GF-D8 (cell line): ENCODE measurements around the gene NPHP4.
"Not testable (repeated sequence)": the region's sequence is repeated elsewhere in the genome, so short reads cannot be mapped to it uniquely, and the experiment has no call there.

ENCODE experiments used
- DNase-seq: peaks from one replicate; lab custom pipeline; 2025; lab: John Stamatoyannopoulos, UW

The NPHP4 gene

DNA sequence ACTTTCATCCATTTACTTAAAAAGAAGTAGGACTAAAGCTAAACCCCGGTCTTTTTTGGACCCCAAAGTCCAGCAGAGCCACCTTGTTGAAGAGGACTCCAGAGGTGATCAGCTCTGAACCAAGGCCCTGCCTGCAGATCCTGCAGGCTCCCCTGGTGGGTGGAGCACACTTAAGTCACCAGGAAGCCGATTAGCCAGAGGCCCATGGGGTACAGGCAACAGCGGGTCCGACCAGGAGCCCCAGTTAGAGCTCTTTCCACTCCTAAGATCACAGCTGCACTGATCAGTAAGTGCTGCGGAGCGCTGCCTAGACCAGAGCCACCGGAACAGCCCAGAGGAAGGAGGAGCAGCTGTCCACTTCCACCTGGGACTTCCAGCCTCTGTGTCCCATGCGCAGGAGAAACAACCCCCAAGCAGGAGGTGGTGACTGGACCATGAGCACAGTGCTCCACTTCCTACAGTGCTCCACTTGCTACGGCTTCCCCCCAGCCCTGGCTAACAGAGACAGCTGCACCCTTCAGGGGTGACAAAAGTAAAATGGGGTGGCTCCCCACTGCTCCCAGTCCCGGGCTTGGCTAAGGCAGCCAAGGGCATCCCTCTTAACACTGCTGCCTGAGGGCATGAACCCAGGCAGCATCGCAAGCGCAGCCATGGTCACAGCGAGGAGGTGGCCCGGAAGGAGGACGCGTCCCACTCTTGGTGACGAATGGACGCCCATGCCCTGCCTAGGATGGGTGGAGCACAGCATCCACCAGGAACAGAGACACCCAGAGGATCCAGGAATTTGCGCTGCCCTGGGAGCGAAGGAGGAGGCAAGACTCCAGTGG is 58.0 kb downstream of the NPHP4 start:
- no peak for DNase-seq

DNA sequence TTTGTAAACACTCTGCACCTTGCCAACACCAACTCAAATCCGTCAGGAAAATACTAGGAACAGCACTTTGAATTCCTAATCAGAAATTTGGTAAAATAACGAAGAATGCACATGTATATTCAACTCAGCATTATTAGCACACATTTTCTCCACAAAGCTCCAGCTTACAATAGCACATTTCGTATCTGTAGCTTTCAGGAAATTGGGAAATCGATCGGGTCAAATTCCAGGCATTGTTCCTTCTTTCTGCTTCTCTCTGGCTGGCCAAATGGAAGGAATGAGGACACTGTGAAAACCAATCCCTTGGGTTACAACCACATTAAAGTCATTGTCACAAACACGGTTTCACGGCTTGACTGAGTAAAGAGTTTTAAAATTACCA is 58.6 kb downstream of the NPHP4 start:
- DNase-seq, result no peak

DNA sequence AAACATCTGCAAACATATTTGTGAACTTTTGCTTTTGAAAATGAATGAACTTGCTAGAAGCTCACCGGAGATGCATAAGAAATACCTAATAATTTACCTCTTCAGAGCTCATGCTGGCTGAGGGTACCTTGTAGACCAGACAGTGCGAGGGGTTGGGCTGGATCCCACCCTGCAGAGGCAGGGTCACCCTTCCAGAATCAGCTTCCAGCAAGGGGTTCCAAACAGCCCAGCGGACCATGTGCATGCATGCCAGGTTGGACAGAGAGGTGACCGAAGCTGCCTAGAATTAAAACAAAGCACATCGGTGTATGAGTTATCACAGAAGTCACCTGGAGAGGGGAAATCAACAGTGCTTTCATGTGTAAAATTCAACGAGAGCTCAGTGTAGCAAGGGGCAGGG is 59.2 kb downstream of the NPHP4 start:
- DNase-seq, result no peak

- no peak for DNase-seq
These were observed 63.4 kb downstream of the NPHP4 start for GRCh38 chr1:5928714-5929400.

DNA sequence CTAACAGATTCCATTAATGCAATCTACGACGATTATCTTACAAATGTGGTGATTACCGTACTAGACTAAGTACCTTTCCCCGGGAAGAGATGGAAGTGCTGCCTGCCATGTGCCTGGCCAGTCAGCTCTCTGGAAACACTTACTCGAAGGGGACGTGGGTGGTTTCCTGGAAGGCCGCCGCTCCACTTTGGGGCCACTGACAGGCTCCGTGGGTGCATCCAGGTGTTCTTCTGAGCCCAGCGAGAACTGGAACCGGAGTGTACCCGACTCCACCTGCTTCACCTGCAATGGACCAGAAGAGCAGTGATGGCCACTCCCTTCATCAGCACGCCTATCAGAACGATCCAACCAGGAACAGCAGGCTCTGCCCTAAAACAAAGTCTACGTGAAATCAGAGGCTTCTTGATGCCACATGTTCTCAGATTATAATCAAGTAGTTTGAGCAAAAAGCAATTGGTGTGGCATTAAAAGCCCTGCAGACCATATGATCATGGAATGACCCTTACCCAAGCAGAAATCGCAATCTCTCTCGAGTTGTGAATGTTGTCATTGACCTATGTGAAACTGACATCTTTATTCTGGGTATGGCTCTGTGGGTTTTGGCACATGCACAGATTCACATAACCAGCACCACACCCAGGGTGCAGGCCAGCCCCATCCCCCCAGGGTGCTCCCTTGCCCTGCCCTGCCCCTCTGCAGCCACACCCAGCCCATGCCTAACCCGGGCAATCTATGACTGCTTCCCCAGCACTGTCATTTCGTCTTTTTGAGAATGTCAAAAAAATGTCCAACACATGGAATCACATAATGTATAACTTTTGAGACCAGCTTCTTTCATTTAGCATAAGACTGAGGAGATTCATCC is 64.5 kb downstream of the NPHP4 start:
- no peak for DNase-seq

DNA sequence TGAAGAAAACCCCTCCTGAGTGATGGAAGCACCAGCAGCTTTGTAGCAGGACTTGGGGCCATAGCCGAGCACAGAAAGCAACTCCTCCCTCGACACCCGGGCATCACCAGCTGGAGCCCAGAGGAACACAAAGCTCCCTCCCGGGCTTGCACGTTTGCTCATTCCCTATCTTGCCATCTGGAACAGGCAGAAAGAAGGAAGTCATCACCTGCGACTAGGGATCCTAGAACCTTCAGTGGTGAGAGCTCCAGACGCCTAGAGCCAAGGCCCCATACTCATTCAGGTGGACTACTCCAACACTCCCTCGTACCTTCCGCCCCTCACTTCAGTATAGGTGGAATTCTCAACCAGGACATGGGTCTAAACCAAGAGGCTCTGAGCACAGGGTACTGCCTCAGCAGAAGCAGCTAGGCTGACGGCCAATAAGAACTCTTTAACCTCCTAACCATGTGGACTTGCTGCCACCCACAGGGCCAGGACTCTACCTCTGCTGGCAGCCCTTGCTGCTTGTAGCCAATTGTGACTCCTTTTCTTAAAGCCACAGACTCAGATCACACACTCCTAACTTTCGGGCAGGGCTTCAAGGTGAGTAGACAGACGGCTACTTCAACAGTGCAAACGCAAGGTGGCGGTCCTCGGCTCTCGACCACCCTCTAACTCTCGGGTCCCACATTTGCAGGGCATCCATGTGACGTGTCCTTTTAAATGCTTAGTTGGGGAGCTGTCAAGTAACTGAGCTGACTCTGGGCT is 65.4 kb downstream of the NPHP4 start:
- DNase-seq, result no peak

DNA sequence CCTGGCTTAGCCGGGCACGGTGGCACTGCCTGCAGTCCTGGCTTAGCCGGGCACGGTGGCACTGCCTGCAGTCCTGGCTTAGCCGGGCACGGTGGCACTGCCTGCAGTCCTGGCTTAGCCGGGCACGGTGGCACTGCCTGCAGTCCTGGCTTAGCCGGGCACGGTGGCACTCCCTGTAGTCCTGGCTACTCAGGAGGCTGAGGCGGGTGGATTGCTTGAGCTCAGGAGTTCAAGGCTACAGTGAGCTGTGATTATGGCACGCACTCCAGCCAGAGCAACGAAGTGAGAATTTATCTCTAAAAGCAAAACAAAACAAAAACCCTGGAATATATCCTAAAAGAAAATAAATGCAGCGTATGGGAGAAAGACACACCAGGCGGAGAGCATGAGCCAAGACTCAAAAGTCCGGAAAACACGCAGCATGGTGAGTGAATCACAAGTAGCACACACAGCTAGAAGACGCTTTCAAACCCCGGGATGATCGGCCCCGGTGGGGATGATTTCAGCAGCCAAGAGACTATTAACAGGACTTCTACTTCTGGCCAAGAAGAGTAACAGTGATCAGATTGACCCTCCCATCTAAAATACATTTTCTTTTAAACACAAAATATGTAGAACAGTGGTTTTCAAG is 69.4 kb downstream of the NPHP4 start:
- not testable (repeated sequence) for DNase-seq

DNA sequence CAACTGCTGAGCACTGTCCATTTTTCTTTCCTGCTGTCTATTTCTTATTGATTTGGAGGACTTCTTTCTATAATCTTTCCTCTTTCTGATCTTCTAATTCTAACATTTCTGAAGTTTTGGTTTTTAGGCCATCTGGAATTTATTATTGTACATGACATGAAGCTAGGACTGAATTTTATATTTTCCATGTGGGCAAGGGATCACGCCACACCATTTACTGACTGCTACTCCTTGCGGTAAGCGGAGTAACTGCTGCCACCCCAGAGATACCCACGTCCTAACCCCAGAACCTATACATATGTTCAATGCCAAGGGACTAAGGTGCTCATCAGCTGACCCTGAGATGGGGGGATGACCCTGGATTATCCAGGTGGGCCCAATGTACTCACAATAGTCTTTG is 70.6 kb downstream of the NPHP4 start:
- no peak for DNase-seq

DNA sequence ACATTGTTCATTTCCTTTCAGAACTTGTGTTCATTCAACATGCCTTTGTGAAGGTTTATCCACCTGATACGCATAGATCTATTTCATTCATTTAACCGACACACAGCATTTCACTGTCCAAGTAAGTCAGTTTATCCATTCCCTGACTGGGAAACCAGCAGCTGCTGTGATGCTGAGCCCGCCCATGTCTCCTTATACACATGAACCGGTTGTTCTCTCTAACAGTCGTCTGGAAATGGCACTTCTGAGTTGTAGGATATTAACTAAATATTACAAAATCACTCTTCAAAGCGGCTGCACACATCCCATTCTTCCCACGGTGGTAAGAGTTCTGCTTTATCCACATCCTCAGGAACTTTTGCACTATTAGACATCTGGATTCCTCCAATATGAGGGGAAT is 71.1 kb downstream of the NPHP4 start:
- DNase-seq, result no peak

- no peak for DNase-seq
These were observed 72.0 kb downstream of the NPHP4 start for GRCh38 chr1:5920201-5920600.

GRCh38 chr1:5918275-5918649 is 74.0 kb downstream of the NPHP4 start:
- DNase-seq, result no peak

DNA sequence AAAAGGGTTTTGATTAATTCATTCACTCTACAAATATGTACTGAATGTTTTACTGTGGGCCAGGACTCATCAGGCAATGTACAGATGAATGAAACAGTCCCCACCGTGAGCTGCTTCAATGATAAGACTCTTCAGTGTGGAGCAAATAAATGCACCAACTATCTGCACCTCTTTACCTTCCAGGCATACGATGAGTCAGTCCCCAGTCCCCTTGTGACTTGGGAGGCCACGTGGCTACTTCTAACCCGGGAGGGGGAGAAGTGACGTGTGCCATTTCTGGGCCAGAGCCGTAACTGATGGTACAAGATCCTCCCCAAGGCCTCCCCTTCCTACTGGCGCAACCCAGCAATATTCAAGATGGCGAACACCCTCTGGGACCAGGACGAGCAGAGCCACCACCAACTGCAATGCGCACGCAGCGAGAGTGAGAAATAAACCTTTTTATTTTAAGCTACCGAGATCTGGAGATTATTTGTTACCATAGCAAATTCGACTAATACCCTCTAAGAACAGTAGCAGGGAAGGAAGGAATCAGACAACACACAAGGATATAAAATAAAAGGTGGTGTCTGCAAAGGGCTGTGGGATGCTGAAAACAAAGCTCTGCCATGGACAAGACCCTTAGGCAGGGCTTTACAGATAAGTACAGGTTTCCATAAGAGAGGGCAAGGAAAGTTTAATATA is 74.5 kb downstream of the NPHP4 start:
- no peak for DNase-seq

DNA sequence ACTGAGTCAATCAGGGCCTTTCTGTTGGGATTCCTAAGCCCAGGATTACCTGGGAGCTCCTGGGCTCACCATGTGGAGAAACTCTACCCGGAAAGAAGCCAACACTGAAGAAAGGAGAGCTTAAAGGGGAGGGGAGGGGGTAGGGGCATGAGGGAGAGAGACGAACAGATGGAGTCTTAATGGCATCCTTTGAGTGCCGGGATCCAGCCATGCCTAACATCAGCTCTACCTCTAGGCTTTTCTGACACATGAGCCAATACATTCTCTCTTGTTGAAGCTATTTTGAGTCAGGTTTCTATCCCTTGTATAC is 75.0 kb downstream of the NPHP4 start:
- DNase-seq, result no peak

GRCh38 chr1:5916572-5917280 is 75.5 kb downstream of the NPHP4 start:
- no peak for DNase-seq

- no peak for DNase-seq
These were observed 76.3 kb downstream of the NPHP4 start for GRCh38 chr1:5915587-5916571.

DNA sequence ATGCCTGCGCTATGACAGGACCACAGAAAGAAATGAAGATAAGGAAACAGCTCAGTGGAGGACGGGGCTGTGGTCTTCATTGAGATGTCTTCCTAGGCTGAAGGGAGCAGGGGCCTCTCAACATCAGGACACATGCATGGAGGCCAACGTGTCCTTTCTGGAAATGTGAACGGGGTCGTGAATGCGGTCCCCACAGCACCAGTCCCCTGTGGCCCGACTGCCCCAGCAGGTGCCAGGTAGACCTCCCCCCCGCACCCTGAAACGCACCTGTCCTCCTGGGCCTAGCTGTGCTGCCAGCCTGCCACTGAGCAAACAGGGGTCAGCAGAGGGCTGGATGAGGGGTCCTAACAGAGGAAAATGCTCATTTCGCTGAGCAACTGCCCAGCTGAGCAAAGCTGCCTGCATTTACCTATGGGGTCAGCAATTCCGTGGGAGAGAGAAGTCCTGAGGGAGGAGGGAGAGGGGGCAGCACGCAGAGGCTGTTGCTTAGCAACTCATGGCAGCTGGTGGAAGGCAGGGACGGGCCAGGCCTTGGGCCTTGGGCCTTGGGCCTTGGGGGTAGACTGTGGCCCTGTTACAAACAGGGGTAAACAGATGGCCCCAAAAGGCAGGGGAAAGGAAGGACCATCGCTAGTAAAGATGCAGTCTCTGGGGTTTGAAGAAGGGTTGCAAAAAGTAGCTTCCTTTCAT is 77.4 kb downstream of the NPHP4 start:
- no peak for DNase-seq

GRCh38 chr1:5913876-5914275 is 78.3 kb downstream of the NPHP4 start:
- DNase-seq, result no peak

DNA sequence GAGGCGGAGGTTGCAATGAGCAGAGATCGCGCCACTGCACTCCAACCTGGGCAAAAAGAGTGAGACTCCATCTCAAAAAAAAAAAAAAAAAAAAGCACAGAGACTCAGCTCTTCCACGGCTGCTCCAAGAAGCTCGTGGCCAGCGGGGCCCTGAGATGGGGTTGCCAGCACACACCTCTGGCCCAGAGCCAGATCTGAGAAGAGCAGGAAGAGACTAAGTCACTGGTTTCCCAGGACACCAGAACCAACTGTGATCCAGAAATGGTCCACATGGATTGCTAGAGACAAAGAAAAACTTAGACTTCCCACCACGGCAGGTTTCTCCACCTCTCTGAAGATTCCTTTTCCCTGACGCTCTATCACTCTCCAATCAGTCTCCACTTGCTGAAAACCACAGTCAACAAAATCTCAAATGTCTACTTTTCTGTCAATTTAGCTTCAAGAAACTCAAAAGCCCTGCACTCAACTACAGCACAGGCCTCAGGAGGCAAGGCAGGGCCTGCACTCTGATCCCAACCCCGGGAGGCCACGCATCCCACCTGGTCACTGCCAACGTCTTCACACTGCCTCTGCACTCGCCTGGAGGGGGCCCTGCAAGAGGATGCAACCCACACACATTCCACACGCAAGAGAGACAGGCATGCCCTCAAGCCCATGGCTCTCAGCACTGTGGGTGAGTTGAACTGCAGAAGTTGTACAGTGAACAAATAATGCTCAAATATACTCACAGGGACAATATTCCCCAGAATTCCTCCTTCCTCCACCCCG is 79.0 kb downstream of the NPHP4 start:
- no peak for DNase-seq
